ENCODE data around the gene ETV6. TPM values are rescaled to one million over a fixed set of nuclear protein-coding genes. Genes with fewer than 3 reads are reported as not detected.

ETV6 gene
- total RNA-seq, 1 experiment from 2014 or later = 17.2 TPM

DNA sequence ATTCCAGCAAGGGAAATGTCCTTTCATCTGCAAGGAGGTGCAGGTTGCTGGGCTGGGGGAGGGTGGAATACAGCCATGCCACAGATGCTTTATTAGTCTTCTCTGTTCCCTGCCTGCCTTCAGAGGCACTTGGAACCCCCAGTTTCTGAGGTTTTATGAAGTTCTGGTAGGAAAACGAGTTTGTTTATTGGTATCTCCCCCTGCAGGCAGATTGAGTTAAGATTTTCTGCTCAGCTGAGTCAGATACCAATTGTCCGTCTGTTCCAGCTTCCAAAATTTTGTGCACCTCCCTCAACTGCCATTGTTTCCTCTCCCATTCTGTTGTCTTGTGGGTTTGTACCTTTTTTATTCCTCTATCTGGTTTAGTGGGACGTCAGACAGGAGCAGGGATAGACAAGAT is 155.6 kb downstream of the ETV6 start:
- Histone ChIP-seq H3K9me3 (ENCODE audit: control insufficient read depth, insufficient read depth, low read depth, low read length) (no peaks in the 10 kb centered on the region), H3K4me3 (ENCODE audit: low read depth in 2 of 2, low read length in 2 of 2) (no peak overlapping the region), H3K4me1 (ENCODE audit: control insufficient read depth, insufficient read depth, low read length) (no peaks in the 10 kb centered on the region), H3K27ac (ENCODE audit: low read length) (no peak overlapping the region), H3K36me3 (ENCODE audit: control insufficient read depth, insufficient read depth, low read length) (no peaks in the 10 kb centered on the region), H3K27me3 (ENCODE audit: control insufficient read depth, insufficient read depth, low read length) (no peaks in the 10 kb centered on the region)
- TF ChIP-seq, protein P1, sequence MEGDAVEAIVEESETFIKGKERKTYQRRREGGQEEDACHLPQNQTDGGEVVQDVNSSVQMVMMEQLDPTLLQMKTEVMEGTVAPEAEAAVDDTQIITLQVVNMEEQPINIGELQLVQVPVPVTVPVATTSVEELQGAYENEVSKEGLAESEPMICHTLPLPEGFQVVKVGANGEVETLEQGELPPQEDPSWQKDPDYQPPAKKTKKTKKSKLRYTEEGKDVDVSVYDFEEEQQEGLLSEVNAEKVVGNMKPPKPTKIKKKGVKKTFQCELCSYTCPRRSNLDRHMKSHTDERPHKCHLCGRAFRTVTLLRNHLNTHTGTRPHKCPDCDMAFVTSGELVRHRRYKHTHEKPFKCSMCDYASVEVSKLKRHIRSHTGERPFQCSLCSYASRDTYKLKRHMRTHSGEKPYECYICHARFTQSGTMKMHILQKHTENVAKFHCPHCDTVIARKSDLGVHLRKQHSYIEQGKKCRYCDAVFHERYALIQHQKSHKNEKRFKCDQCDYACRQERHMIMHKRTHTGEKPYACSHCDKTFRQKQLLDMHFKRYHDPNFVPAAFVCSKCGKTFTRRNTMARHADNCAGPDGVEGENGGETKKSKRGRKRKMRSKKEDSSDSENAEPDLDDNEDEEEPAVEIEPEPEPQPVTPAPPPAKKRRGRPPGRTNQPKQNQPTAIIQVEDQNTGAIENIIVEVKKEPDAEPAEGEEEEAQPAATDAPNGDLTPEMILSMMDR (IDR thresholded peaks at IDR 0.05) = 0 out of 2 replicates have a peak, but pooled peaks have one; percentile 10
- no peak for TF ChIP-seq POLR2AphosphoS5 (IDR thresholded peaks at IDR 0.05; ENCODE audit: low read depth, low read length)
- in situ Hi-C loops (cut with HindIII; ENCODE audit: low pct_unique_long_range_greater_than_20kb, low sequenced_read_pairs) = no loop called here
- CTCF ChIA-PET = no interaction called here
- no TSS peak for BruUV-seq (replicated peaks)
- DNase-seq (ENCODE audit: low read depth, low spot score) (no peak), ATAC-seq (no peak)
- POLR2A ChIA-PET = no interaction called here
- intact Hi-C loops (cut with micrococcal nuclease; ENCODE audit: unreplicated experiment) = no loop called here

DNA sequence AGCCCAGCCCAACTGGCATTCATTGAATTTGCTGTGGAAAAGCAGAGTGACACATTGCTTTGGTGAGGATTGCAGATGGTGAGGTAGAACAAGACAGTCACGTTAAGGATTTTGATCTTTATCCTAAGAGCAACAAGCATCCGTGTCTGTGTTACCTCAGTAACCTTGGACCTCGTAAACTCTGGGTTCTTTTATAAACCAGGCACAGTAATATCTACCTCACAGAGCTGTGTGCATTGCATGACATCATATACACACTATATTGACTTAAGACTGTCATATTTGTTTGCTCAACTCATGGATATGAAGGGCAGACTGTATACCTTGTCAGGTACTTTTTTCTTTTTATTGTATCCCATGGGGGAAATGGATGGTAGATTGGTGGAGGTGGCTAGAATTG is 156.2 kb downstream of the ETV6 start:
- Histone ChIP-seq H3K36me3 (ENCODE audit: control insufficient read depth, insufficient read depth, low read length) (no peaks in the 10 kb centered on the region), H3K27ac (ENCODE audit: low read length) (no peak overlapping the region), H3K9me3 (ENCODE audit: control insufficient read depth, insufficient read depth, low read depth, low read length) (no peaks in the 10 kb centered on the region), H3K4me3 (ENCODE audit: low read depth in 2 of 2, low read length in 2 of 2) (no peak overlapping the region), H3K4me1 (ENCODE audit: control insufficient read depth, insufficient read depth, low read length) (no peaks in the 10 kb centered on the region), H3K27me3 (ENCODE audit: control insufficient read depth, insufficient read depth, low read length) (no peaks in the 10 kb centered on the region)
- DNase-seq (ENCODE audit: low read depth, low spot score) (no peak), ATAC-seq (no peak)
- in situ Hi-C loops (cut with HindIII; ENCODE audit: low pct_unique_long_range_greater_than_20kb, low sequenced_read_pairs) = no loop called here
- no TSS peak for BruUV-seq (replicated peaks)
- ChIA-PET POLR2A (no interaction called here), CTCF (no interaction called here)
- intact Hi-C loops (cut with micrococcal nuclease; ENCODE audit: unreplicated experiment) = no loop called here
- TF ChIP-seq TCF7L2 (IDR thresholded peaks at IDR 0.05; ENCODE audit: low read depth, low read length) = no peak
- TF ChIP-seq, protein P1 (IDR thresholded peaks at IDR 0.05) = no peak
- TF ChIP-seq, protein P2, sequence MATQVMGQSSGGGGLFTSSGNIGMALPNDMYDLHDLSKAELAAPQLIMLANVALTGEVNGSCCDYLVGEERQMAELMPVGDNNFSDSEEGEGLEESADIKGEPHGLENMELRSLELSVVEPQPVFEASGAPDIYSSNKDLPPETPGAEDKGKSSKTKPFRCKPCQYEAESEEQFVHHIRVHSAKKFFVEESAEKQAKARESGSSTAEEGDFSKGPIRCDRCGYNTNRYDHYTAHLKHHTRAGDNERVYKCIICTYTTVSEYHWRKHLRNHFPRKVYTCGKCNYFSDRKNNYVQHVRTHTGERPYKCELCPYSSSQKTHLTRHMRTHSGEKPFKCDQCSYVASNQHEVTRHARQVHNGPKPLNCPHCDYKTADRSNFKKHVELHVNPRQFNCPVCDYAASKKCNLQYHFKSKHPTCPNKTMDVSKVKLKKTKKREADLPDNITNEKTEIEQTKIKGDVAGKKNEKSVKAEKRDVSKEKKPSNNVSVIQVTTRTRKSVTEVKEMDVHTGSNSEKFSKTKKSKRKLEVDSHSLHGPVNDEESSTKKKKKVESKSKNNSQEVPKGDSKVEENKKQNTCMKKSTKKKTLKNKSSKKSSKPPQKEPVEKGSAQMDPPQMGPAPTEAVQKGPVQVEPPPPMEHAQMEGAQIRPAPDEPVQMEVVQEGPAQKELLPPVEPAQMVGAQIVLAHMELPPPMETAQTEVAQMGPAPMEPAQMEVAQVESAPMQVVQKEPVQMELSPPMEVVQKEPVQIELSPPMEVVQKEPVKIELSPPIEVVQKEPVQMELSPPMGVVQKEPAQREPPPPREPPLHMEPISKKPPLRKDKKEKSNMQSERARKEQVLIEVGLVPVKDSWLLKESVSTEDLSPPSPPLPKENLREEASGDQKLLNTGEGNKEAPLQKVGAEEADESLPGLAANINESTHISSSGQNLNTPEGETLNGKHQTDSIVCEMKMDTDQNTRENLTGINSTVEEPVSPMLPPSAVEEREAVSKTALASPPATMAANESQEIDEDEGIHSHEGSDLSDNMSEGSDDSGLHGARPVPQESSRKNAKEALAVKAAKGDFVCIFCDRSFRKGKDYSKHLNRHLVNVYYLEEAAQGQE (IDR thresholded peaks at IDR 0.05; ENCODE audit: insufficient read depth in 1 of 2, low read depth in 2 of 2, low read length in 1 of 2) = no peak
- TF ChIP-seq POLR2AphosphoS5 (IDR thresholded peaks at IDR 0.05; ENCODE audit: low read depth, low read length) = no peak
- TF ChIP-seq SIN3A (IDR thresholded peaks at IDR 0.05; ENCODE audit: borderline replicate concordance, insufficient read depth, low read depth, low read length) = no peak

DNA sequence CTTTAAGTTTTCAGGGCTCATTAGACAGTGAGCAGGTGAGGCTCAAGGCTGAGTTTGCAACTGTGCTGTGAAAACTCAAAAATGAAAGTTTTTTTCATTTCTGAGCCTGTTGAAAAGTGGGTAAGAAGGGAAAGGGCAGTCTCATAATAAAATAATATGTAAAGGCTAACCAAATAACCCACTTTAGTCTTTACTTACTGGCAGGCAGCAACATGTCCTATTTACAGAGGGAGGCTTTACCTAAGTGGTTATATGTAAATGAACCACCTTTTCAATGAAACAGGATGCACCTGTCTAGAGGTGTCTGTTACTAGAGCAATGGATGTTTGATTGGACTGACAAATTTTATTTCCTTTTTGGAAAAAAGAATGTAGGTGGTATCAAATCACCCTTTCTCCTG is 158.0 kb downstream of the ETV6 start:
- Histone ChIP-seq H3K9me3 (ENCODE audit: control insufficient read depth, insufficient read depth, low read depth, low read length) (no peaks in the 10 kb centered on the region), H3K36me3 (ENCODE audit: control insufficient read depth, insufficient read depth, low read length) (no peaks in the 10 kb centered on the region), H3K27ac (ENCODE audit: low read length) (no peak overlapping the region), H3K27me3 (ENCODE audit: control insufficient read depth, insufficient read depth, low read length) (no peaks in the 10 kb centered on the region), H3K4me3 (ENCODE audit: low read depth in 2 of 2, low read length in 2 of 2) (no peak overlapping the region), H3K4me1 (ENCODE audit: control insufficient read depth, insufficient read depth, low read length) (peaks cover 7% of the 10 kb centered on the region; the same call in 1 of the 2 replicates)
- intact Hi-C loops (cut with micrococcal nuclease; ENCODE audit: unreplicated experiment) (no loop called here), in situ Hi-C loops (cut with HindIII; ENCODE audit: low pct_unique_long_range_greater_than_20kb, low sequenced_read_pairs) (no loop called here)
- no TSS peak for BruUV-seq (replicated peaks)
- ATAC-seq (no peak), DNase-seq (ENCODE audit: low read depth, low spot score) (no peak)
- POLR2A ChIA-PET = no interaction called here
- CTCF ChIA-PET = no interaction called here
- TF ChIP-seq POLR2AphosphoS5 (IDR thresholded peaks at IDR 0.05; ENCODE audit: low read depth, low read length) (no peak), TCF7L2 (IDR thresholded peaks at IDR 0.05; ENCODE audit: low read depth, low read length) (no peak), SIN3A (IDR thresholded peaks at IDR 0.05; ENCODE audit: borderline replicate concordance, insufficient read depth, low read depth, low read length) (no peak)
- TF ChIP-seq, protein P2 (IDR thresholded peaks at IDR 0.05; ENCODE audit: insufficient read depth in 1 of 2, low read depth in 2 of 2, low read length in 1 of 2) = no peak
- TF ChIP-seq, protein P1 (IDR thresholded peaks at IDR 0.05) = no peak

Data from Panc1 (cell line).